ENCODE data around the gene ADARB1.

The ADARB1 gene

DNA sequence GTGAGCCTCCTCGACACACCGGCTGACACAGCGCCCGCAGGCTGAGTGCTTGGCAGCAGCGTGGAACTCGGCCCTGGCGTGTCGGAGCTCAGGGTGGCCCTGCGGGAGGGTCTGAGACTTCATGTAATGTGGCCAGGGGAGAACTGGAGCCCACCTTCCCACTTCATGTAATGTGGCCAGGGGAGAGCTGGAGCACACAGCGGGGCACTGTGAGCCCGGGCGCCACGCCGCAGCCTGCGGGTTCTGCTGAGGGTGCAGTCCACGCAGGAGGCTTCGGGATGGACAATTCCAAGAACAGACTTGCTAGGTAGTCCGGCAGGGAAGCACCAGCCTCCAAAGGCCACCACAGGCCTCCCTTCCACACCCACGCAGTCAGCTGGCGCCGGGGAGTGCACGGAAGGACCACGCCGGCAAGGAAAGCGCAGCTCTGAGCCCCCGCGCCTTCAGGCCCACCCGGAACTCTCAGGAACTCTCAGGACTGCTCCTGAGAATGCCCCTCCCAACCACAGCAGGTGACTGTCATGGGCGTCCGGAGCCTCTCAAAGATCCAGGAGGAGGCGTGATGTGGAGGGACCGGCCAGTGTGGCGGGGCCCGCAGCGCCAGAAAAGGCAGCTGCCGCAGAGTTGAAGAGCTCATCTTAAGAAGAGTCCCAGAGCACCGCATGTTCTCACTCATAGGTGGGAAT lies 19.3 kb upstream of the ADARB1 start:
- DNase-seq (ENCODE audit: low spot score), result no peak

DNA sequence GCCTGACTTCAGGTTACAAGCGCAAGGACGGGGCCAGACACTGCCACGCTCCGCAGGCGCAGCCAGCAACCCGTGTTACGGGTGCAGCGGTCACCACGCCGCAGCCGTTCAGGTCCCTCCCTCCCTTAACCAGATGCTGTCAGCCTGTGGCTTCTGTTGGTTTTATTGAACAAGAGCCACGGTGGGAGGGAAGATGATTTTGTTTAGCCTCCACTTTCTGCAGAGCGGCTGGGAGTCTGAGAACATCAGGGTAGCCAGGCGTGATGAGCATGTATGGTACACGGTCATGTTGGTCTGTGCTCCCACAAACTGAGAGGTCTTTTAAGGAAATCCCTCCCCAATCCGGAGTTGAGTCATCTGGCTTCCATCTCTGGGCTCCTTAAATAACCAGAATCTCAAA lies 18.5 kb upstream of the ADARB1 start:
- no peak for DNase-seq (ENCODE audit: low spot score)

DNA sequence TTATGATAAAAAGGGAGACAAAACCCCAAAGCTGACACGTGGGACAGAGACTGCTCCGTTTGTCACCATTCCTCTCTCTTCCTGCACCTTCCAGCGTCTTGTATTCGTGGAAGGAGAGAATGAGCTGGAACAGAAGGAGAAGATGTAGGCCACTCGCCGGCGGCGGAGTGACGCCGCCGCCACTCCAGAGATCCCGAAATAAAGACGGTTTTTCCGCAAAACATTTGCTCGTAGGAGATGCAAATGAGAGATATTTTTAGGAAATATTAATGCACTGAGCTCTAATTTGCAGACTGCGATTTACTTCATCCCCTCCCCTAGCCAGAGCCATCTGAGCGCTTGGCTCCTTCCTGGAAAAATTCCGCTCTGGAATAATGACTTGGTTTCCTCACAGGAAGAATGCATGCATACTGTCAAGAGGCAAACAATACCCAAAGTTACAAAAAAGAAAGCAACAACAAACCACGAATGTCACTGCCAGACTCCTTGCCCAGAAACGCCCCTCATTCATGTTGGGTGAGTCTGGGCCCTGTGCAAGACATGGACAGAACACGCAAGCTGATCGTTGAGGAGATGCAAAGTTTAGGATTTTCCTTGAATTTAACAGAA lies 18.0 kb upstream of the ADARB1 start:
- no peak for DNase-seq (ENCODE audit: low spot score)

DNA sequence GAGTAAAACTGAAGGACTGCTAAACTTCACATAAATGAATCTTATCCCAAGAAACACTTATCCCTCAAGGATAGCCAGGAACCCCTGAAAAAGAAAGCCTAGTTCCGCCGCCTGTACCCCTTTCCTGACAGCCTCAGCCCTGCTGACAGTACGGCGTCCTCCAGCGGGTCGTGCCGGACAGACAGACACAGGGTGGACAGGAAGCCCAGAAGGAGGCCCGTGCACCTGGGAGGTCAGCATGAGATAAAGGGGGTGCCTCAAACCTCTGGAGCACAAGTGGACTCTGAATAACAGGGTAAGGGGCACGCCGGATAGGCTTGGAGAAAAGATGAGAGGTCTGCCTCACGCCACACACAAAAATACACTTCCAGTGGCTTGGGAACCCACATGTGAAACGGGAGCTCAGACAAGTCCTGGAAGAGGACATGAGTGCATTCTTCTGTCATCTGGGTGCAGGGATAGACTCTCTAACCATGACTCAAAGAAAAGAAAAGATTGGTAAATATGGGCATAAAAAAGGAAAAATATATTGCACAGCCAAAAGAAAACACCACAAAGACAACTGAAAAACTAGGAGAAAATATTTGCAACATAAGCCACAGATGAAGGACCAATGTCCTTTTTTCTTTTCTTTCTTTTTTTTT lies 17.3 kb upstream of the ADARB1 start:
- DNase-seq (ENCODE audit: low spot score), result no peak

DNA sequence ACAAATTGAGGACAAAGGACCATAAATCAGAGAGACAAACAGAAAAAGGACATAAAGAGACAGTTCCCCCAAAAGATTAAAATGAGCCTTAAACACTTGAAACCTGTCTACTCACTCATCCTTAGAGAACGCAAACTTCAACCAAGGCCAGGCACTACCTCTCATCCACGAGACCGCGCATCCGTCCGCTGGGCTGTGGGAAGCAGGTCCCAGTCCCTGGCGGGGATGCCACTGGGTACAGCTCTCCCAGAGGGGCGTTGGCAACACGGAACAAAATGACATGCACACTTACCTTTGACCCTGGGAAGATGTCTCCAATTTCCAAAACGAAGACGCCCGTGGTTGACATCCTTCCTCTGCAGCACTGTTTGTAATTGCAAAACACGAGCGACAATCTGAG lies 16.5 kb upstream of the ADARB1 start:
- DNase-seq (ENCODE audit: low spot score), result no peak

DNA sequence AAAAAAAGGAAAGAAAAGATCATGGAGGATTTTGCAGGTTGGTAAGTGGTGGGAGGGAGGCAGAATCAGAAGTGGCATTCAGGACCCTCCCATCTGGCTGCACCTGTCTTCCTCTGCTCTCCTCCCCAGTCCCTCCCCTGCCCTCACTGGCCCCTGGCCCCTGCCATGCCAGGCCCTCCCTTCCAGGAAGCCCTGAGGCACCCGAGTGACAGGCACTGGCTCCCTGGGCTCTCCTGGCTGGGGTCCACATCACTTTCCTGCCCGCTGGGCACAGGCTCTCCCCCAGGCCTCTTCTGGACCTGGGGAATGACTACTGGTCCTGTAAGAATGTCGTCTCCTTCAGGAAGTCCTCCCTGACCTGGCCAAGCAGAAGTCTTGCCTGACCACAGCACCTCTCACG lies 15.3 kb upstream of the ADARB1 start:
- DNase-seq (ENCODE audit: low spot score), result no peak

DNA sequence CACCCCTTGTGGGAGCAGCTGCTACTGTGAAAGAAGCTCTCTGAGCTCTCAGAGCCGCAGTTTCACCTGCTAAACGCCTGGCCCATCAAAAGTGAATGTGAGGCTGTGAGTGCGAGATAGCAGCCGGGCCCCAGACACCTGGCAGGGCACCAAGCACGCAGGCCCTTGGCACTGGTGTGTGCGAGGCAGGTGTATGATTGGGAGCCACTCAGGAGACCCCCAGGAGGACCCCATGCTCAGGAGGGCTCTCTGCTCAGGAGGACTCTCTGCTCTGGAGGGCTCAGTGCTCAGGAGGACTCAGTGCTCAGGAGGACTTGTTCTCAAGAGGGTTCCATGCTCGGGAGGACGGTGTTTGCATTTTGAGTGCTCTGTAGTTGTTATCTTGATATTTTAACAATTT lies 14.3 kb upstream of the ADARB1 start:
- no peak for DNase-seq (ENCODE audit: low spot score)

DNA sequence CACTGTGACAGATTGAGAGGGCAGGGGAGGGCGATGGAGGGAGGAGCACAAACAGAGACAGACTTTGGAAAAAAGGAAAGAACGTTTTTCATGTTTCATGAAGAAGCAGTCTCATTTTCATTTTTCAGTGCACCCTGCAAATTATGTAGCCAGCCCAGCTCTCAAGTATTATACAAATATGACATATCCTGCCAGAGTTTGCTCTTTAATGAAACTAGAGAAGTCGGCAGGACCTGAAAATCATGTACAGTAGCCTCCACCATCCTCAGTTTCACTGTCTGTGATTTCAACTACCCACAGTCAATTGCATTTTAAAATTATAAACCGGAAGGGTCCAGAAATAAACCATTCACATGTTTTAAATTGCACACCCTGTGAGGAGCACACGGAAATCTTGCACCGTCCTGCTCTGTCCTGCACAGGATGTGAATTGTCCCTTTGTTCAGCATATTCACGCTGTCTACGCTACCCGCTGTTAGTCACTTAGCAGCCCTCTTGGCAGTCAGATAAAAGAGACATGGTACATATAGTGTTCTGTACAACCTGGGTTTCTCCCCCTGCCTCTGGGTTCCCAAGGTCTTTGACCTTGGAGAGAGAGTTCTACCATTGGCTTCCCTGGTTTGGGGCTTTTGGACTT lies 13.6 kb upstream of the ADARB1 start:
- DNase-seq (ENCODE audit: low spot score), result no peak

DNA sequence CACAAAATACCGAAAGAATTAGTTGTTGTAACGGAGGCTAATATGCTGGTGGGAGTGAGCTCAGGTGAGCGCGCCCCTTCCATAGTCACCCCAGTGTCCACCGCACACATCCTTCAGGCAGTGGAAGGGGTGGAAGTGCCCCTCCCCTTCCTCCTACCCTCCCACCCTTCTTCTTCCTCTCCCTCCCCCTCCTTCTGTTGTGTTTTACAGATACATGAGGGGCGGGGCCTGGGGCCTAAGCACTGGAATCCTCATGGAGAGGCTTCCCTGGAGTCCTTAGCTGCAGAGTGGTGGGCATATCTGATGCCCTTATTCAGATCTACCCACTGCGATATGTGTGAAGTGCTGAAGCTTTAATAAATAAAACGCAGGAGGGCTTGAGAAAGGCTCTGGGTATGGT lies 10.3 kb upstream of the ADARB1 start:
- DNase-seq (ENCODE audit: low spot score), result no peak

DNA sequence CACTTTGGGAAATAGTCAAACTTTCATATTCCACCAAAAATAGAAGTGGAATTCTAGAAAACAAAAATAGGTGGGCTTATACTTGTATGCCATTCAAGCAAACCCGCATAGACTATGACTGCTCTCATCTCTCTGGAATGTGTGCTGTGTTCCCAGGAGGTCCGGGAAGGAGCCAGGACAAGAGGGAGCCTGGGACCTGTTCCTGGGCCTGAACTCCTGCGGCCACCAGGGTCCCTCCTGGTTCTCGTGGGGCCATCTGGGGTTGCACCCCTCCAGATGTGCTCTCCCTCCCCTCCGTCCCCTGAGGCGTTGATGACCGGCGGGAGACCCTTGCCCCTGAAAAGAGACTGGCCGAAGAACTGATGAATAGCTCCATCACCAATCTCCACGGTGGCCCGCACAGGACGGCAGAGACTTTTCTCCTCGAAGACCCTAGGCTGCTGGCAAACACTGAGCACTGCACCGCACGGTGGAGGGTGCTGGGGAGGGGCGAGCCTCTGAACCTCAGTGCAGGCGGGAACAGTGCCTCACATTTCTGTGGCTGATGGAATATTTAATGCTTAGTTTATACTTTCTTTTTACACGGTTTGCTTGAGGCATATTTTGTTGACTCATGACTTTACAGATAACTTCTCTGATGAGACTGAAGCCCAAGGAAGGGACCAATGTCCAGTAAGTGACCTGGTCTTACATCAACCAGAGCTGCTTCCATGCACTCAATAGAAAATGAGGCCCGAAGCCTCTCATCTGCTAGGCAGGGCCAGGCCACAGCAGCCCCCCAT lies 9.6 kb upstream of the ADARB1 start:
- no peak for DNase-seq (ENCODE audit: low spot score)

DNA sequence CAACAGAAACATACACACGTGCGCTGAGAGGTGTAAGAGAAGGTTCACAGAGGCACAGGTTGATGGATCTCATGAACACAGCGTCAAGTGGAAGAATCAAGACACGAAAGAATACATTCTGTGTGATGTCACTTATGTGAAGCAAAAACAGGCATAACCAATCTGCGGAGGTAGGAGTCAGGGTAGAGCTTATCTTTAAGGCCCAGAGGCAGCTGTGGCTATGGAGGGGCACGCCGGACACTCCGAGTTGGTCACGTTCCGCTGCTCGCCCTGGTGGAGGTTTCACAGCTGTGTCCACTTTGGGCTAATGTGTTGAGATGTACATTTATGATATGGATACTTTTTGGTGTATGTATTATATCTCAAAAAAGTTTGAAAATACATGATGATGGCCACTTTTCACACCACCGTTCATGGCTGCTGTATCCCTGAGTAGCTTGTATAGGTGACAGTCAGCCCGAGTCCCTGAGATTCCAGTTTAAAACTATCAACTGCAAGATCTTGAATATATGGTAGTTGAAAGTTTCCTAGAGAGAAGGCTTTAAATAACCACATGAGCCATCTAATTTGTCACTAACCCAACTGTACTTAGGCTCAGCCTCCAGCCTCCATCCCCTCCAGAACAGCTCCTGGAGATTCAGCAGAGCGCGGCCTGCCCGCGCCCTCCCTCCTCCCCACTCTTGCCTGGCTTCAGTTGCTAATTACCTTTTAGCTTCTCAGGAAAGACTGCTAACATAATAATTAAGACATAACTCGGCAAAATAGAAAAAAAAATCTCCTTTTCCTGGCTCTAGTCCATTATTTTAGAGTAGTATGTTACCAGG lies 6.7 kb upstream of the ADARB1 start:
- DNase-seq (ENCODE audit: low spot score), result no peak

DNA sequence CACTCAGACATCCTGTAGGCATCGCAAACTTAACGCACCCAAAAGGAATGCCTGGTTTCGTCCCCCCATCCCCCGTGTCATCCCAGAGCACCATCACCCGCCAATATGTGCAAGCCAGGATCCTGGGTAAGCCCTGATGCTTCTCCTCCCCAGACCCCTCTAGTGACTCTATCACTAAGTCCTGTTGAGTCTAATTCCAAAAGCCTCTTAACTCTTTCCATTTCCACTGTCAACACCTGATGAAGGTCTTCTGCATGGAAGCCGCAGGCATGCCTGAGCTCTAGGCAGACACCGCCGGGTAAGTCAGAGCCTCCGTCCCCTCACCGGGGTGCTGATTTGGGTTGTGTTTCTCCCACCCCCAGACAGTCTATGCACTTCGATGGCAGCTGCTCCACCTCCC lies 5.3 kb upstream of the ADARB1 start:
- DNase-seq (ENCODE audit: low spot score), result no peak

DNA sequence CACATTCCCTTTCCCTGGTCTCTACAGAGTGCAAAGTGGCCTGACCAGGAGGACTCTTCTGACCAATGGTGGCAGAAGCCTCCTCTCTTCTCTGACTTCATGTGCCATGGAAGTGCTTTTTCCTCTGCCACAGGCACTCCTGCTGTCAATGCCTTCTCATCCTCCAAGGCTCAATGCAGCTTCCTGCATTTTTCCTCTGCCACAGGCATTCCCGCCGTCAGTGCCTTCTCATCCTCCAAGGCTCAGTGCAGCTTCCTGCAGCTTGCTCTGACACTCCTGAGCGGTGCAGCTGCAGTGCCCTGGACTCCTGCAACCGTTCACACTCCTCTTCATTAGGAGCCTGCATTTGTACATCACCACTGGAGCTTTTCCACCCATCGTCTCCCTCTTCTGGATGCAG lies 4.7 kb upstream of the ADARB1 start:
- DNase-seq (ENCODE audit: low spot score), result no peak

DNA sequence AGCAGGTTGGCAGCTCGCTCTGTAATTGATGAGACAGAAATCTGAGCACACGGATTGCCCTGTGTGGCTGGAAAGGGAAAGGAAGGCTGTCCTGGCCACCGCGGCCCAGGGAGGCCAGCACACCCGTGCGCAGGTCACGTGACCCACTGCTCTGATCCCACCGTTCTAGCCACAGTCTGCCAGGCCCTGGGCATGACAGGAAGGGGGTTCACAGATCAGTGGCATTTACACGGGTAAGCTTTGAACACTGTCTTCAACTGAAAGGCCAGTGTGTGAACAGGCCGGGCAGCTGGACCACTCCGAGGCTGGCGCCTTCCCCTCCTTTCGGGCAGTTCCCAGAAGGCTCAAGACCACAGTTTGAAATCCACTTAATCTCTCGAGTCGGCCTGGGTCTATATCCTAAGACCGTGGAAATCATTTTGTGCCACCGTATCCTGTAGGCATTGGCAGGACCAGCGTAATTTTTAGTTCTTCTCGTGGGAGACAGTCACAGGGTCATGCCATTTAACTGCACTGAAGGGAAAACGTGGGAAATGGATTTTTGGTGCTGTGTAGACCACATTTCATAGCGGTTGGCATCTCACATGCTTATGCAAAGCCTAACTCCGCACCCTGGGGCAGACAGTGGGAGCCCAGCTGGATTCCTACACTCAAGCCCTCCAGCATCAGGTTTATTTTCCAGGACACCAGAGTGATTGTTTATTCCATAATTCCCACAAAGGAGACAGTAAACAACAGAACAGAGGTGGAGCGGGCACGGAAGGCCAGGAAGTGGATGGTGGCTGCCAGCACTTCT lies 3.1 kb upstream of the ADARB1 start:
- DNase-seq (ENCODE audit: low spot score), result no peak

DNA sequence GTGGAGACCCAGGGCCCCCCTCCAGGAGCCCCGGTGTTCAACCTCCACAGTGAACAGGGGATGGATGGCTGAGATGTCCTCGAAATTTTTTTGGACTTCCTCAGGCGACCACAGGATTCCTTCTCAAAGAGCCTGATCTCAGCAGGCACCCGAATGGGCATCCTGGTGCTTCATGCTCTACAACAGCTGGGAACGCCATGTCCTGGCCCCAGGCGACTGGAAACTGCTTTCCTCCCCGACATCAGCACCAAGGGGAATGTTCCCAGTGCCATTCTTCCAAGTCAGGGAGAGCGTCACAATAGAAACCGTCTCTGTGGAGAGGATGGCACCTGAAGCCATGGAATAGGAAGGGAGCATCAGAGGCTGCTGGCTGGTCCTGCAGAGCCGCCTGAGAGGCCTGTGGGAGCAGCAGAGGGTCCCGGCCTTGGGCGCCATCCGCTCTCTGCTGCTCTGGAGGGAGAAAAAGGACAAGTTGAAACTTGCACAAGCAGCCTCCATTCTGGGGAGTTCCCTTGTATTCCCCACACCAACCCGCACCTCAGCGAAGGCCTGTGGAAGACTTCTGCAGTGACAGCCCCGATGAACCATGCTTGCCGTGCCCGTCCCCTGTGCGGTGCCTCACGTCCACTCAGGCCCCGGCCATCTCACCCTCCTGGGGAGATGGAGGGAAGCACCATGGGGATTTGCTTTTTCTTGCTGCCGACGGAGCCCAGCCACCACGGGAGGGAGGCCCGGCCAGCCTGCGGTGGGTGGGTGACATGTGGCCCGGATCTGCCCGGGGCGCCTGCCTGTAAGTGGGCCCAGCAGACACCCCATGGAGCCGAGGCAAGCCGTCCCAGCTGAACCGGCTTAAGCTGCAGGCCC lies 2.3 kb upstream of the ADARB1 start:
- DNase-seq (ENCODE audit: low spot score), result no peak

DNA sequence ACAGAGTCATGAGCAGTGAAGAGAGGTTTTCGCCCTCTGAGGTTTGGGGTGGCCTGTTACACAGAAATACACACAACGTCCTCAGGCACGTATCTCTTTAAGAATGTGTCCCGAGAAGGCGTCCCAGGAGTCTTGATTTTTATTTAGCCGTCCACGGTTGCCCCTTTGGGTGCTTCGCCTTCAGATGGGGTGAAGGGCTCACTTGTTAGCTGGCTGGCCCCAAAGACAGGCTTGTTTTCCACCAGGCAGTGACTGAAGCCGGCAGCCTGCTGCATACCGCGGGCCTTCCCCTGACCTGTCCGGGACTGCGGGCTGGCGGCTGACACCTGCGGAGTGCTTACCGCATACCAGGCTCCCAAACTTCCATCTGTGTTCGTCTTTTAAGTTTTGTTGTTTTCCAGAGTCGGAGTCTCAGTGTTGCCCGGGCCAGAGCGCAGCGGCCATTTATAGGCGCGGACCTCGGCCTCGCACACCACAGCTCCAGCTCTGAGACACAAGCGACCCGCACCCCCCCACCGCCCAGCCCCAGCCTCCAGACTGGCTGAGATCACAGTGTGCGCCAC lies 1.6 kb upstream of the ADARB1 start:
- DNase-seq (ENCODE audit: low spot score), result no peak

DNA sequence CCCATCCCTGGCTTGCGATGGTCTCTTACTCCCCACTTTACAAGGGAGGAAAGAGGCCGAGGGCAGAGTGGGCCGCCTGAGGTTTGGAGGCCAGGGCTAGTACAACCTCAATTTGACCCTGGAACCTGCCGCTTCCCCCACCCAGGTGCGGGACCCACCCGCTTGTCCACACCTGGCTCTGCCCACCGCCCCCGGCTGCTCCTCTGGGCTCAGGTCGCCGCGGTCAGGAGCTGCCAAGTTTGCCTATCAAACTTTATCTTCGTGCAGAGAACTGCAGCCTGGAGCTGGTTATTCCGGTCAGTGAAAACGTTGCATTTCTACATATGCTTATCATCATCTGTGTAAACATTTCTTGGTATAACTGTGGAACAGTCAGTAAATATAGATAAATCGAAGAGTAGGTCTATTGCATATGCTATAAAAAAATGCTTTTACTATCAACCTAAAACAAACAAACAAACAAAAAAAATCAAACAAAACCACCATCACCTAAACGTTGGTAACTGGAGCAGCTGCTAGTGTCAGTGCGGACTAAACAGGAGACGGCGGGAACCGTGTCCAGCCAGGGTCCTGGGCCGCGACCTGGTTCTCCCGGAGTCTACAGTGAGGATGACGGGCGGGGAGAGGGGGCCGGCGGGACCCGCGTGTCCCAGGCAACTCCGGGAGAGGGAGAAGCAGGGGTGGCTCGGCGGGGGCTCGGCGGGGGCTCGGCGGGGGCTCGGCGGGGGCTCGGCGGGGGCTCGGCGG lies 906 bp upstream of the ADARB1 start:
- no peak for DNase-seq (ENCODE audit: low spot score)

DNA sequence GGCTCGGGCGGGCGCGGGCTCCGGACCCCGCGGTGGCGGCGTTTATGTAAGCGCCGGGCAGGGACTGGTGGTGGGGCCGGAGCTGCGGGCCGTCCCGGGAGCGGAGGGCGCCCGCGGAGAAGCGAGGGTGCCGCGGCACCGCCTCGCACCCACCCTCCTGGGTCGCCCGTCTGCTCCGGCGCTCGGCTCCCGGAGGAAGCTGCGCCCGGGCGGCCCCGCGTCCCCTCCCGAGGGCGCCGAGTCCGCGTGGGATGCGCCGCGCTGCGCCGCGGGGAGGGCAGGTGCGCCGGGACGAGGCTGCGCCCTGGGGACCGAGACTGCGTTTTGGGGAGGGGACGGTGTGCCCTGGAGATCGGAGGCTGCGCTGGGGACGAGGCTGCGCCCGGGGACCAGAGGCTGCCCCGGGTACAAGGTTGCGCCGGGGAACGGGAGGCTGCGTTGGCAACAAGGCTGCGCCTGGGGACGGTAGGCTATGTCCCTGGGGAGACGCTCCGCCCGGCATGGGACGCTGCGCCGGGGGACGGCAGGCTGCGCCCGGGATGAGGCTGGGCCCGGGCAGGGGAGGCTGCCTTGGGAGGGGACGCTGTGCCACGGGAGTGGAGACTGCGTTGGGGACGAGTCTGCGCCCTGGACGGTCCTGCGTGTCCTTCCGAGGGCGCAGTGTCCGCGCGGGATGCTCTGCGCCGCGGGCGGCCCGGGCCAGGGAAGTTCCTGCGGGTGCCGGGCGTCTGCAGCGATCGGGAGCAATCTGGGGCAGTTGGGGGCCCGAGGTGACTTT lies 627 bp downstream of the ADARB1 start:
- peak; percentile 20 for DNase-seq (ENCODE audit: low spot score)

Measured in putamen (tissue), 1 donor.